ENCODE measurements around the gene DDHD1. TPM values are rescaled to one million over a fixed set of nuclear protein-coding genes. Genes with fewer than 3 reads are reported as not detected.
"Not testable (repeated sequence)": the region's sequence is repeated elsewhere in the genome, so short reads cannot be mapped to it uniquely, and the experiment has no call there.

The DDHD1 gene
- total and polyA plus RNA-seq, 10 donors, result 3.4 to 52.2 (median 25.9) TPM

- H3K9me3 ChIP-seq, result no peaks in the 10 kb centered on the region
- H3K4me3 ChIP-seq, result peak overlapping the region in 2 of 8 donors; percentile 10 to 31
- DNase-seq, result no peak
- peaks cover 5 to 47% (median 20%) of the 10 kb centered on the region in 6 donors for H3K4me1 ChIP-seq
- peak overlapping the region; percentile 33 to 70 (median 64) for H3K27ac ChIP-seq
- TF ChIP-seq POLR2AphosphoS5 (IDR thresholded peaks at IDR 0.05) (no peak), POLR2A (IDR thresholded peaks at IDR 0.05) (no peak), CTCF (IDR thresholded peaks at IDR 0.05 in 8 of 11, conservative IDR thresholded peaks at IDR 0.05 in 3 of 11) (no peak)
- WGBS, 5 donors, result 8 to 31% (median 23%) methylated on average over 1 of the region's 1 CpG
- intact Hi-C loops (cut with DNase I; ENCODE audit: low total_unique reads), result no loop called here
- H3K36me3 ChIP-seq, result no peaks in the 10 kb centered on the region
- no peaks in the 10 kb centered on the region for H3K27me3 ChIP-seq (replicated peaks in 1 of 7)
Observed at GRCh38 chr14:53127151-53127550, 26.0 kb downstream of the DDHD1 start.

GRCh38 chr14:53126731-53127130 lies 26.4 kb downstream of the DDHD1 start:
- Histone ChIP-seq H3K4me3 (peak overlapping the region in 3 of 8 donors; percentile 3 to 31 (median 10)), H3K36me3 (no peaks in the 10 kb centered on the region), H3K27ac (peak overlapping the region; percentile 33 to 70 (median 64)), H3K9me3 (peaks cover 0 to 2% (median 0%) of the 10 kb centered on the region in 8 donors), H3K4me1 (peaks cover 5 to 49% (median 20%) of the 10 kb centered on the region in 6 donors), H3K27me3 (replicated peaks in 1 of 7) (no peaks in the 10 kb centered on the region)
- DNase-seq, result no peak
- no peak for TF ChIP-seq POLR2A (IDR thresholded peaks at IDR 0.05)
- TF ChIP-seq CTCF (IDR thresholded peaks at IDR 0.05 in 8 of 11, conservative IDR thresholded peaks at IDR 0.05 in 3 of 11), result no peak
- TF ChIP-seq POLR2AphosphoS5 (IDR thresholded peaks at IDR 0.05), result no peak
- intact Hi-C loops (cut with DNase I; ENCODE audit: low total_unique reads), result no loop called here
- WGBS, 5 donors, result 15 to 25% (median 19%) methylated on average over 6 of the region's 6 CpGs

GRCh38 chr14:53124786-53125185 lies 28.3 kb downstream of the DDHD1 start:
- no peak for DNase-seq
- Histone ChIP-seq H3K36me3 (no peaks in the 10 kb centered on the region), H3K4me3 (no peak overlapping the region), H3K27me3 (replicated peaks in 1 of 7) (no peaks in the 10 kb centered on the region), H3K9me3 (peaks cover 0 to 9% (median 2%) of the 10 kb centered on the region in 8 donors), H3K27ac (no peak overlapping the region), H3K4me1 (peaks cover 5 to 52% (median 20%) of the 10 kb centered on the region in 6 donors)
- intact Hi-C loops (cut with DNase I; ENCODE audit: low total_unique reads), result no loop called here
- 66 to 82% (median 74%) methylated on average over 3 of the region's 3 CpGs for WGBS, 5 donors
- TF ChIP-seq POLR2AphosphoS5 (IDR thresholded peaks at IDR 0.05), result no peak
- TF ChIP-seq POLR2A (IDR thresholded peaks at IDR 0.05), result no peak
- TF ChIP-seq CTCF (IDR thresholded peaks at IDR 0.05 in 8 of 11, conservative IDR thresholded peaks at IDR 0.05 in 3 of 11), result no peak

- Histone ChIP-seq H3K9me3 (peaks cover 0 to 12% (median 2%) of the 10 kb centered on the region in 8 donors), H3K4me1 (peaks cover 0 to 42% (median 5%) of the 10 kb centered on the region in 6 donors)
- intact Hi-C loops (cut with DNase I; ENCODE audit: low total_unique reads); H3K27me3 ChIP-seq (replicated peaks in 1 of 7); H3K36me3 ChIP-seq; DNase-seq; H3K27ac ChIP-seq; H3K4me3 ChIP-seq: not testable (repeated sequence)
- 91 to 99% (median 98%) methylated on average over 2 of the region's 2 CpGs for WGBS, 5 donors
Observed at GRCh38 chr14:53121419-53121818, 31.7 kb downstream of the DDHD1 start.

- H3K36me3 ChIP-seq; intact Hi-C loops (cut with DNase I; ENCODE audit: low total_unique reads): not testable (repeated sequence)
- 76 to 96% (median 91%) methylated on average over 3 to 4 of the region's 4 CpGs for WGBS, 5 donors
Observed at GRCh38 chr14:53117479-53117878, 35.6 kb downstream of the DDHD1 start.

More at GRCh38 chr14:53117479-53117878, 35.6 kb downstream of the DDHD1 start:
- Histone ChIP-seq H3K9me3 (peaks cover 0 to 20% (median 5%) of the 10 kb centered on the region in 8 donors), H3K4me1 (peaks cover 0 to 24% (median 0%) of the 10 kb centered on the region in 6 donors)
- DNase-seq; H3K27me3 ChIP-seq (replicated peaks in 1 of 7); H3K27ac ChIP-seq; H3K4me3 ChIP-seq: not testable (repeated sequence)
